HG03354 (cell line): ENCODE data around the gene SELENOW.
"Not testable (repeated sequence)": the region's sequence is repeated elsewhere in the genome, so short reads cannot be mapped to it uniquely, and the experiment has no call there.

Experiments
- ATAC-seq: cut with Tn5 transposase; IDR thresholded peaks from one replicate; pipeline ENCODE4 v1.9.1; 2021; ENCODE audit warnings: mild to moderate bottlenecking; ENCODE audit not compliant: unreplicated experiment, poor library complexity, severe bottlenecking

Gene SELENOW

GRCh38 chr19:47813304-47813994, 34.9 kb downstream of the SELENOW start:
- no peak for ATAC-seq

- no peak for ATAC-seq
Observed at GRCh38 chr19:47813995-47814328, 35.5 kb downstream of the SELENOW start.

GRCh38 chr19:47816270-47816669, 37.8 kb downstream of the SELENOW start:
- not testable (repeated sequence) for ATAC-seq

GRCh38 chr19:47818221-47818620, 39.7 kb downstream of the SELENOW start:
- ATAC-seq = not testable (repeated sequence)

- ATAC-seq = no peak
Observed at GRCh38 chr19:47819858-47820257, 41.4 kb downstream of the SELENOW start.

GRCh38 chr19:47820410-47820809, 41.9 kb downstream of the SELENOW start:
- ATAC-seq = no peak

- ATAC-seq = no peak
Observed at GRCh38 chr19:47821460-47822020, 43.0 kb downstream of the SELENOW start, which contains the start of gene CRX. TSS of gene CRX (plus strand) at chr19:47821937. CDS start at chr19:47834444, 12,507 bp downstream.

- ATAC-seq = no peak
Observed at GRCh38 chr19:47824396-47824795, 45.9 kb downstream of the SELENOW start.

- ATAC-seq = no peak
Observed at GRCh38 chr19:47826800-47827199, 48.3 kb downstream of the SELENOW start.

- ATAC-seq = no peak
Observed at GRCh38 chr19:47832723-47833122, 54.2 kb downstream of the SELENOW start.
